ENCODE results near the gene PDCD10. TPM values are rescaled to one million over a fixed set of nuclear protein-coding genes. Genes with fewer than 3 reads are reported as not detected.

Gene PDCD10
- total and polyA plus RNA-seq, 12 donors = 12.8 to 46.6 (median 38.1) TPM

GRCh38 chr3:167777356-167777755 lies 42.7 kb upstream of the PDCD10 start:
- Histone ChIP-seq H3K4me1 (peaks cover 0 to 8% (median 0%) of the 10 kb centered on the region in 9 donors), H3K27me3 (no peaks in the 10 kb centered on the region), H3K9me3 (peaks cover 0 to 16% (median 8%) of the 10 kb centered on the region in 11 donors), H3K36me3 (no peaks in the 10 kb centered on the region), H3K4me3 (no peak overlapping the region), H3K27ac (no peak overlapping the region)
- ATAC-seq (no peak), DNase-seq (no peak)
- no peak for TF ChIP-seq CTCF (IDR thresholded peaks at IDR 0.05)
- 64 to 79% methylated on average over 1 of the region's 1 CpG for WGBS, 2 donors
- intact Hi-C loops (cut with DNase I) = no loop called here

GRCh38 chr3:167776066-167776685 lies 41.5 kb upstream of the PDCD10 start:
- H3K4me3 ChIP-seq = no peak overlapping the region
- intact Hi-C loops (cut with DNase I) = no loop called here
- peaks cover 0 to 8% (median 0%) of the 10 kb centered on the region in 9 donors for H3K4me1 ChIP-seq

GRCh38 chr3:167773584-167773983 lies 38.9 kb upstream of the PDCD10 start:
- intact Hi-C loops (cut with DNase I) = no loop called here
- peaks cover 0 to 16% (median 8%) of the 10 kb centered on the region in 11 donors for H3K9me3 ChIP-seq
- no peak for TF ChIP-seq CTCF (IDR thresholded peaks at IDR 0.05)
- no peaks in the 10 kb centered on the region for H3K36me3 ChIP-seq
- no peak overlapping the region for H3K4me3 ChIP-seq
- H3K27ac ChIP-seq = no peak overlapping the region
- H3K27me3 ChIP-seq = no peaks in the 10 kb centered on the region
- peaks cover 0 to 8% (median 0%) of the 10 kb centered on the region in 9 donors for H3K4me1 ChIP-seq
- ATAC-seq = no peak
- WGBS, 2 donors = 50 to 65% methylated on average over 1 of the region's 1 CpG
- no peak for DNase-seq

More at GRCh38 chr3:167776066-167776685, 41.5 kb upstream of the PDCD10 start:
- Histone ChIP-seq H3K27me3 (no peaks in the 10 kb centered on the region), H3K27ac (no peak overlapping the region), H3K36me3 (no peaks in the 10 kb centered on the region), H3K9me3 (peaks cover 0 to 16% (median 8%) of the 10 kb centered on the region in 11 donors)
- 55 to 63% methylated on average over 4 of the region's 4 CpGs for WGBS, 2 donors
- ATAC-seq (no peak), DNase-seq (no peak)
- TF ChIP-seq CTCF (IDR thresholded peaks at IDR 0.05) = no peak

GRCh38 chr3:167772992-167773391 lies 38.3 kb upstream of the PDCD10 start:
- WGBS, 2 donors = 57 to 71% methylated on average over 3 of the region's 3 CpGs
- DNase-seq = no peak
- no peak for TF ChIP-seq CTCF (IDR thresholded peaks at IDR 0.05)
- no peaks in the 10 kb centered on the region for H3K36me3 ChIP-seq
- H3K27me3 ChIP-seq = no peaks in the 10 kb centered on the region
- peaks cover 0 to 12% (median 5%) of the 10 kb centered on the region in 11 donors for H3K9me3 ChIP-seq
- no peak overlapping the region for H3K27ac ChIP-seq
- no peak overlapping the region for H3K4me3 ChIP-seq
- intact Hi-C loops (cut with DNase I) = no loop called here
- H3K4me1 ChIP-seq = peaks cover 0 to 8% (median 0%) of the 10 kb centered on the region in 9 donors
- ATAC-seq = no peak
